HG02642 (cell line): ENCODE measurements around the gene MS4A10.

Experiments
- ATAC-seq: cut with Tn5 transposase; IDR thresholded peaks from one replicate; pipeline ENCODE4 v1.9.1; 2021; ENCODE audit warnings: mild to moderate bottlenecking; ENCODE audit not compliant: unreplicated experiment, poor library complexity

MS4A10 gene

GRCh38 chr11:60764879-60765278, 20.3 kb upstream of the MS4A10 start:
- ATAC-seq, result peak; percentile 39

DNA sequence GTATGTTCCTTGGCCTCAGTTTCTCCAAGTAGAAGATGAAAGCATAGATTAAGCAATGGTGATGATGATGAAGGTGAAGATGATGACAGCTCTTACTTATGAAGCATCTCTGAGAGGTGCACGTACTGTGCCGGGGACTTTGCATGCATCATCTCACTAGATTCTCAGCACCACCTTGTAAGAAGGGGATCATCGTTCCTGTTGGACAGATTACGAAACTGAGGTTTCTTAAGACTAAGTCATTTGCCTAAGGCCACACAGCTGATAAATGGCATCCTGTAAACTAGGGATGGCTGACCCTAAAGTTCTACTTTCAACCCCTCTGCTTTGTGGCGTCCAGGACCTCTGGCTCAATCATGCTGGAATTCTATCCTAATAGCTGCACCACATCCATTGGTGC, 19.8 kb upstream of the MS4A10 start:
- ATAC-seq, result no peak

DNA sequence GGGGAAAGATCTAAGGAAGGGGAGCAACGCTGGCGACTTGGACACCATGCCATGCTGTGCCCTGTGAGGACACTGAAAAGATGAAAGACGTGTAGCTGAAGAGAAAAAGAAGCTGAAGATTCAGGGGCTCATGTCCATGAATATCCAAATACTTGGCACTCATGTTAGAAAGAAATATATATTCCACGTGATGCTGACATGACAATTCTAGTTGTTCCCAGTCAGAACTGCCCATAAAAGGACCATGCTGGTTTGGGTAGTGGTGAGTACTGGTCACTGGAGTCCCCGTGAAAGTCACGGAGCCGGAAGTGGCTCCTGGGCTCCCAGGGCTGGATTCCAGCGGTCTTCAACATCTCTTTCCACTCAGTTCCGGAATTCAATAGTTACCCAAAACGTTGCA, 18.6 kb upstream of the MS4A10 start:
- no peak for ATAC-seq

- no peak for ATAC-seq
Observed at GRCh38 chr11:60767388-60767811, 17.7 kb upstream of the MS4A10 start.

DNA sequence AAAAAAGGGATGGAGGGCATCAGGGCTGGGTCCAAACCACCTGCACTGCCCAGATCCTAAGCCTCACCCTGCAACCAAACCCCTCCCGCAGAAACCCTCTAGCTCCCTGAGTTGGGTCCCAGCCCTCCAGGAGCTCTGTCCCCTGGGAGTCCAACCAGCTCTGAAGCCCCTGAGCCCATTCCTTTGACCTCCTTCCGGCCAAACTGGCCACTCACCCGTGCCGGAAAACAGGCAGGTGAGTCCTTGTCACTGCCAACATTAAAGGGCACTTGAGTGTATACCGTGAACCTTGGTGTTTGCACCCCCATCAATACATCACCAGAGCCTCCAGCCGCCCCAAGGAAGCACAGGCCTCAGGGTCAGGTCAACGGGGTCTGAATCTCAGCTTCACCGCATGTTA, 16.9 kb upstream of the MS4A10 start:
- ATAC-seq, result no peak

DNA sequence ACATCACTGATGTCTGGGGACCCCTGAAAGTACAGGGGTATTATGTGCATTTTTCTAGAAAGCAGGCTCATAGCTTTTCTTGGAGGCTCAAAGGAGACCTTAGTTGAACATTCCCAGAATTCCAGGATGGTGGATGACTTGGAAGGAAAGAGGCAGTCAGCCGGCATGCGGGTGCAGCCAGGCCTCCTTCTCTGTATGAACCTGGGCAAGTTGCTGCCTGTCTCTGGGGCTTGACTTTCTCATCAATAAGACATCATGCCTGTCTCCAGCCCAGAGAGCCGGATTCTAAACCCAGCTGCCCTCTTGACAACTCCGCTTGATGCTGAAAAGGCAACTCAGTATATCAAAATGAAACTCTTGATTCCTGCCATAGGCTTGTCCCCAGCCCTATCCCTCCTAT, 15.9 kb upstream of the MS4A10 start:
- no peak for ATAC-seq

DNA sequence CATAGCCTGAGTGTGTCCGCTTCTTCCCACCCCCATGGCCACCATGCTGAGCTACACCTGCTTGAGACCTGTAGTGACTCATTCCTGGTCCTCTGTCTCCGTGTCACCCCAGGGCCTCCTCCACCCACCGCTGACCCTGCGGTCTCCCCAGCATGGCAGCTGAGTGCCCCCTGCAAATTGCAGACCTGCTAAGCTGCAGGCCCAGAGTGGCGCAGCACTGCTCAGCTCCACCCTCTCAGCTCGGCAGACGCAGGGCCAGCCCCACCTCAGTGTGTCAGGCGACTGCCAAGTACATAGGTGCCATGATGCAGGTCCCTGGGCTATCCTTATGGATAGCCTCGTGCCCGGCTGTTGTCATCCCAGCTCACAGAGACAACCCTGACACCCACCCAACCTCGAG, 15.3 kb upstream of the MS4A10 start:
- no peak for ATAC-seq

DNA sequence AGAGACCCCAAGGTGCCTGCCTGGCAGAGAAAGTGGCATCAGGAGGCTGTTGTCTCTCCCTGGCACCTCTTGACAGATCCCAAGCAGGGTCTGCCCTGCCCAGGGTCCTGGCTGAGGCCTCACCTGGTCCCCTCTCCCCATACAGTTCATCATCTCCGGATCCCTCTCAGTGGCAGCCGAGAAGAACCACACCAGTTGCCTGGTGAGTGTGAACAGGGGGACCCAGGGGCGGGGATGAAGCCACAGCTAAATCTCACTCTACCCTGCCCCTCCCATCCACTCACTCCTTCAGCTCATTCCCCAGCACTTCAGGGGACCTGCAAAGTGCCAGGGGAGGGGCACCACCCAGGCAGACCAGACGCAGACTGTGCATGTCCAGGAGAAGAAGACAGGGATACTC, 14.0 kb upstream of the MS4A10 start:
- ATAC-seq, result no peak

GRCh38 chr11:60771879-60772525, 13.1 kb upstream of the MS4A10 start:
- no peak for ATAC-seq

- no peak for ATAC-seq
Observed at GRCh38 chr11:60772666-60773065, 12.5 kb upstream of the MS4A10 start.

GRCh38 chr11:60774726-60775125, 10.4 kb upstream of the MS4A10 start:
- no peak for ATAC-seq

DNA sequence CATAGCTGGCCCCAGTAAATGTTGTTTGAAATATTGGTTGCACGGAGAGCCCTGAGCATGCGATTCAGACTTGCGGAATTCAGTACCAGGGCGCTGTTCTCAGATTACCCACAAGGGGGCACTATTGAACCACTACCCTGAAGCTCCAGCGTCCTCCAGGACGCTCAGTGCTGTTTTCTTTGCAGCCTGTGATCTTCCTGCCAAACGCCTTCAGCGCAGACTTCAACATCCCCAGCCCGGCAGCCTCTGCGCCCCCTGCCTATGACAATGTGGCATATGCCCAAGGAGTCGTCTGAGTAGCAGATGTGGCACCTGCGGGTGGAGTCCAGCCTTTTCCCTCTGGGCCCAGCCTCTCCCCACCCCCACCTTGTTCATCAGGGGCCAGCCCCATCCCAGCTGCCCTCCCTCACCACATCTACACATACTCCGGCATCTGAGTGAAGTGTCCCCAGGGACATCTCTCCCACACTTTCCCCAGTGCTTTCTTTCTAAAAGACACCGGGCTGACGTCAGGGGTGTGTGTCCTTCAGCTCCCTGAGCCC, 9.6 kb upstream of the MS4A10 start:
- peak; percentile 81 for ATAC-seq

- no peak for ATAC-seq
Observed at GRCh38 chr11:60776167-60776566, 9.0 kb upstream of the MS4A10 start.

DNA sequence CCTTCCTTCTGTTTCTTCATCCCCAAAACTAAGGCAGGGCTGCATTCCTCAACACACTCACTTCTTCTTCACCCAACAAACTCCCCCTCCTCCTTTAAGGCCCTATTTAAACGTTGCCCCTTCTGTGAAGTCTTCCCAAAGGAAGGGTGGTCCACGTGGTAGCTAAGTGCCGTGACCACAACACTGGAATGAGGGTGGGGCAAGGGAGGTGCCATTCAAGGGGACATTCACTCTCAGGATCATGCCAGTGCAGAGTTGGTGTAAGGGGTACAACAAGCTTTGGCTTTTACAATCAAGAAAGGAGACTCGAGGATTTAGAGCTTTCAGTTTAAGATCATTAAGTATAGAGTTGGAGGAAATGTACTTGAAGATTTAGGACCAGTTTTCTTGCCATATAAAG, 8.0 kb upstream of the MS4A10 start:
- no peak for ATAC-seq

DNA sequence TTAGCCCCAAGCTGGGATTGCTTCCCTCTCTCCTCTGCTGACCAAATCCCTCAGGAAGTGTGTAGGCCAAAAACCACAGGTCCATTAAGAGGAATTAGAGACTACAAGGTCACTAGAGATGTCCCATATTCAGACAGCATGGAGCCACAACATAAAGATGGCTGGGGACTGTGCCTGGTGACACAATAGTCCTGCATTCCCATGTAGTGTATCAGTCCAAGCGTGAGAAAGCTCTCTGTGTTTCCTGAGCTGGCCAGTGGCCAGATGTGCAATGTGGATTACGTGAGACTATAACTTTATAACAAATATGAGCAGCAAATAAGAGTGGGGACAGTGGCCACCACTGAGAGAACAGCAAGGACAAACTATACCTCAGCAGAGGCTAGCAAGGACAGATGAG, 7.6 kb upstream of the MS4A10 start:
- ATAC-seq, result no peak

DNA sequence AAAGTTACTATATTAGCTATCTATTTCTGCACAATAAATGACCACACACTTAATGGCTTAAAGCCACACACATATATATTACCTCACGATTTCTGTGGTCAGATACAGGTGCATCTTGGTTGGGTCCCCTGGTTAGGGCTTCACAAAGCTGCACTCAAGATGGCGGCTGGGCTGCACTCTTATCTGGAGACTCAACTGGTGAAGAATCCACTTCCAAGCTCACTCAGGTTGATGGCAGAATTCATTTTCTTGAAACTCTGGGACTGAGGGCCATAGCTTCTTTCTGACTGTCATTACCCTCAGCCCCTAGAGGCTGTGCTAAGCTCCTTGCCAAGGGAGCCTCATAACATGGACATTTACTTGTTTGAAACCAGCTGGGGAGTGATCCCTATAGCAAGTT, 5.1 kb upstream of the MS4A10 start:
- no peak for ATAC-seq

GRCh38 chr11:60780774-60781173, 4.4 kb upstream of the MS4A10 start:
- no peak for ATAC-seq

DNA sequence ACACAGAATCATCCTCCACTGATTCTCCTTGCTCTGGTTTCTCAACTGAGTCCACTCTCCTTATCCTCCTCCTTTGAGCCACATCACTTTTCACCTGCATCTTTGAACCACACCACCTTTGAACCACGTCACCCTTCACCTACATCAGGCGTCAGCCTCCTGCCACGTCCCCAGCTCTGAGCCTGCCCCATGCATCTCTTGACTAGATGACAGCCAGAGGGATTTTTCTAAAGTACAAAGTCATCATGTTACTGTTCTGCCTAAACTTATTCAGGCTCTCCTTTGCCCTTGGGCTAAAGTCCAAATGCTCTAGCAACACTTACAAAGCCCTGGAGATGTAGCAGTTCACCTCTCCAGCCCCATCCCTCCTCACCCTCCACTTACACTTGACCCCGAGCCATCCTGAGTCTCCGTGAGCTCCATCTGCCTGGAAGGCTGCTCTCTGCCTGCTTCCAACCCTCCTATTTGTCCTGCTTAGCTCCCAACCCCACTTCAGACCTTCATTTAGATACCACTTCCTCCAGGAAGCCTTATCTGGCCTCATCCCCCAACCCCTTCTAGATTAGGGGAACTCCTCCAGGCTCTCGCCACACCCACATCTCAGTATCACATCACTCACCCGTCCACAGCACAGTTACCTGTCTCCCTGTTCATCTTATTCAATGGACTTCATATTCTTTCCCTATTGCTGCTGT, 3.7 kb upstream of the MS4A10 start:
- ATAC-seq, result no peak

- ATAC-seq, result no peak
Observed at GRCh38 chr11:60781981-60782316, 3.2 kb upstream of the MS4A10 start.

- ATAC-seq, result no peak
Observed at GRCh38 chr11:60782393-60783140, 2.6 kb upstream of the MS4A10 start.

GRCh38 chr11:60783141-60783484, 2.0 kb upstream of the MS4A10 start:
- ATAC-seq, result no peak

DNA sequence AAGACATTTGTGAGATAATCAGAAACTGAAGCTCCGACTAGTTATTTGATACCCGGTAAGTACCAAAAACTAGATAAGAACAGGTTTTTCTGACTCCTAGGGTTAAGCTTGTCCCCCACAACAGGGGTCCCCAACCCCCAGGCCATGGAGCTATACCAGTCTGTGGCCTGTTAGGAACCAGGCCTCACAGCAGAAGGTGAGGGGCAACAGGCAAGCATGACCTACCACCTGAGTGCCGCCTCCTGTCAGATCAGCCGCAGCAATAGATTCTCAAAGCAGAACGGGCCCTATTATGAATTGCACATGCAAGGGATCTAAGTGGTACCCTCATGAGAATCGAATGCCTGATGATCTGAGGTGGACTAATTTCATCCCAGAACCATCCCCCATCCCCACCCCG, 1.2 kb upstream of the MS4A10 start:
- no peak for ATAC-seq
